Lower lobe of right lung (tissue), 2 donors: ENCODE data around the gene ENOX1. TPM values are rescaled to one million over a fixed set of nuclear protein-coding genes. Genes with fewer than 3 reads are reported as not detected.

Experiments used
- ATAC-seq, 2 donors: fragments of 200-7000 bp; cut with Tn5 transposase; one replicate each; pipeline ENCODE4 v1.9.1; 2020 to 2022; ENCODE audit warnings: mild to moderate bottlenecking in 2 of 2, moderate library complexity in 2 of 2
- DNase-seq: peaks from one replicate; pipeline ENCODE4 v3.0.0-alpha.2; 2020
- H3K27ac ChIP-seq: fragments of 200-600 bp; one replicate; pipeline ENCODE4 v1.8.0; 2022
- H3K27me3 ChIP-seq: fragments of 200-600 bp; one replicate; pipeline ENCODE4 v1.8.0; 2022; ENCODE audit warnings: low read depth
- H3K36me3 ChIP-seq: fragments of 200-600 bp; one replicate; pipeline ENCODE4 v1.8.0; 2022; ENCODE audit warnings: mild to moderate bottlenecking
- H3K4me1 ChIP-seq: fragments of 200-600 bp; one replicate; pipeline ENCODE4 v1.8.0; 2022
- H3K4me3 ChIP-seq: fragments of 200-600 bp; one replicate; pipeline ENCODE4 v1.8.0; 2022; ENCODE audit warnings: mild to moderate bottlenecking
- H3K9me3 ChIP-seq: fragments of 200-600 bp; one replicate; pipeline ENCODE4 v1.8.0; 2022
- intact Hi-C: fragments of 100-400 bp; cut with DNase I; formaldehyde crosslinking; loops from one replicate; pipeline ENCODE4 v1.11.0; 2022
- total RNA-seq: library from RNA; stranded (reverse); fragmentation: NEBNext Ultra II Directional; extraction: Animal tissue kit (Norgen Biotek cat#: 25700); gene quantifications from one replicate; pipeline ENCODE4 v1.2.1, GENCODE V29; 2021
- TF ChIP-seq, protein P1 (sequence below): fragments of 200-600 bp; IDR thresholded peaks from one replicate; pipeline ENCODE4 v1.8.0; 2022; ENCODE audit warnings: antibody characterized with exemption, mild to moderate bottlenecking
- donor health status: DM: no; HTN: yes; CAD: no; lungs with severe emphysema.

The ENOX1 gene
- total RNA-seq, 1 donor from 2014 or later, result 2.0 TPM

DNA sequence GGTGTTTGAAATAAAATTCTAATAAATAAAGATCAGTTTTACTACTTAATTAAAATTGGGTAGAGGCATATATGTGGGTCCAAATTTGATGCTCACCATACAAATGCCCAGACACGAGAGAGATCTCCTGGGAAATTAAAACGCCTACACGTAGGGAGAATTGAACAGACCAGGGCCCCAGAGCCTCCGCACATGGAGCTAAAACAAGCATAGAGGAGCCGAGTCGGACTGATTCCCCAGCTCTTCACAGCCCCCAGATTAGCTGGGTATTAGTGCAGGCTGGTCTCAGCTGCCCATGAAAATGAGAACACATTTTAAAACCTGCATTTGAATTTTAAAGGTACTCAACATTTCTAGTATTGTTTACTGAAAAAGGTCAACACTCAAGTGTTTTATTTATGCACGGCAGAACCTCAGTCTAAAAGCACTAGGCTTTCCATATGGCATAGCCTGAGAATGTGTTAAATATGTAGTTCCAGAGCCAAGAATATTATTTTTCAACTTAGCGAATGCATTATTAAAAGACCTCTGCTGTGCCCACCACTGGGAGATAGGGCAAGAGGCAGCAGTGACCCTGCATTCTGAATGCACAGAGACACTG, 344.8 kb downstream of the ENOX1 start:
- TF ChIP-seq, protein P1, sequence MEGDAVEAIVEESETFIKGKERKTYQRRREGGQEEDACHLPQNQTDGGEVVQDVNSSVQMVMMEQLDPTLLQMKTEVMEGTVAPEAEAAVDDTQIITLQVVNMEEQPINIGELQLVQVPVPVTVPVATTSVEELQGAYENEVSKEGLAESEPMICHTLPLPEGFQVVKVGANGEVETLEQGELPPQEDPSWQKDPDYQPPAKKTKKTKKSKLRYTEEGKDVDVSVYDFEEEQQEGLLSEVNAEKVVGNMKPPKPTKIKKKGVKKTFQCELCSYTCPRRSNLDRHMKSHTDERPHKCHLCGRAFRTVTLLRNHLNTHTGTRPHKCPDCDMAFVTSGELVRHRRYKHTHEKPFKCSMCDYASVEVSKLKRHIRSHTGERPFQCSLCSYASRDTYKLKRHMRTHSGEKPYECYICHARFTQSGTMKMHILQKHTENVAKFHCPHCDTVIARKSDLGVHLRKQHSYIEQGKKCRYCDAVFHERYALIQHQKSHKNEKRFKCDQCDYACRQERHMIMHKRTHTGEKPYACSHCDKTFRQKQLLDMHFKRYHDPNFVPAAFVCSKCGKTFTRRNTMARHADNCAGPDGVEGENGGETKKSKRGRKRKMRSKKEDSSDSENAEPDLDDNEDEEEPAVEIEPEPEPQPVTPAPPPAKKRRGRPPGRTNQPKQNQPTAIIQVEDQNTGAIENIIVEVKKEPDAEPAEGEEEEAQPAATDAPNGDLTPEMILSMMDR, result no peak
- no peak overlapping the region for H3K27ac ChIP-seq
- H3K4me1 ChIP-seq, result no peaks in the 10 kb centered on the region
- DNase-seq (no peak), ATAC-seq (no peak)
- H3K27me3 ChIP-seq, result no peaks in the 10 kb centered on the region
- no peaks in the 10 kb centered on the region for H3K9me3 ChIP-seq
- no peak overlapping the region for H3K4me3 ChIP-seq
- H3K36me3 ChIP-seq, result no peaks in the 10 kb centered on the region
- intact Hi-C loops, result no loop called here

DNA sequence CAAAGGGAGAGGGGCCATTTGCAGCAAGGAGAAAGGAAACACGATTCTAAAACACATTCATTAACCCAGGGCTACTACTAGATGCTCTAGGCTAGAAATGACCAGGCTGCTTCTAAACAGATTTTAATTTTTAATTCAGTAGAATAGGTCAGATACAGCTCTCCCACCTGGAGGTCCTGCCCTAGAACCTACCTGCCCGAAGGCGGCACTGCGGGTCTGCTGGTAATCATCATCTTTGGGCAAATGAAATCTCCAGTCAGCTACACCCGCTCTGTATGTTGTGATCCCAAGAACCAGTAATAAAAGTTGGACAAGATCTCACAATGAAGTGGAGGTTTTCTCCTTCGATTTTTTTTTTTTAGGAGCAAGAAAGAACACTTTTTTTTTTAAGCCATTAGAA, 345.3 kb downstream of the ENOX1 start:
- DNase-seq (no peak), ATAC-seq (no peak)
- TF ChIP-seq, protein P1, result no peak
- no peaks in the 10 kb centered on the region for H3K27me3 ChIP-seq
- H3K36me3 ChIP-seq, result no peaks in the 10 kb centered on the region
- intact Hi-C loops, result no loop called here
- no peaks in the 10 kb centered on the region for H3K9me3 ChIP-seq
- no peak overlapping the region for H3K27ac ChIP-seq
- no peaks in the 10 kb centered on the region for H3K4me1 ChIP-seq
- H3K4me3 ChIP-seq, result no peak overlapping the region

DNA sequence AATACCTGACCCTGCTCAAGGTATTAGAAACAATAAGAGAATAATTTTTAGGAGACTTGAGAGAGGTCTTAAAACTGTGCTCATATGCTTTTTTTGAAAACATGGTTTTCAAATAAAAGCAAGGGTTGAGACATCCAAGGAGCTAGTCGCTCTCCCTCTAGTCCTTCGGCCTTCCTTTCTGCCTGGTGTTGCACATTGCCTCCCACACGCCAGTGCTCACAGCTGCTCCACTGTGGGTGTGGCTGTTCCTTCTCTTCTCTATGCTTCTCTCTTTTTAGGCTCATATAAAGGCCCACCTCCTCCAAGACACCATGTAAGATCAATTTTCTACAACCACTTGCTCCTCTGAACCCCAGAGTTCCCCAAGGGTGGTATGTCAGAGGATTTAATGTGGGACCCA, 352.6 kb downstream of the ENOX1 start:
- intact Hi-C loops, result no loop called here
- Histone ChIP-seq H3K4me1 (no peaks in the 10 kb centered on the region), H3K36me3 (no peaks in the 10 kb centered on the region), H3K9me3 (no peaks in the 10 kb centered on the region), H3K27ac (no peak overlapping the region), H3K4me3 (no peak overlapping the region), H3K27me3 (no peaks in the 10 kb centered on the region)
- TF ChIP-seq, protein P1, result no peak
- ATAC-seq (no peak), DNase-seq (no peak)

- no peaks in the 10 kb centered on the region for H3K9me3 ChIP-seq
- TF ChIP-seq, protein P1, result no peak
- ATAC-seq, result no peak
These were observed 353.1 kb downstream of the ENOX1 start for GRCh38 chr13:43433691-43434141.

GRCh38 chr13:43432958-43433357, 353.8 kb downstream of the ENOX1 start:
- Histone ChIP-seq H3K27ac (no peak overlapping the region), H3K4me3 (no peak overlapping the region), H3K27me3 (no peaks in the 10 kb centered on the region), H3K36me3 (no peaks in the 10 kb centered on the region), H3K9me3 (no peaks in the 10 kb centered on the region), H3K4me1 (no peaks in the 10 kb centered on the region)
- intact Hi-C loops, result no loop called here
- ATAC-seq (no peak), DNase-seq (no peak)
- TF ChIP-seq, protein P1, result no peak

More at GRCh38 chr13:43433691-43434141, 353.1 kb downstream of the ENOX1 start:
- Histone ChIP-seq H3K27me3 (no peaks in the 10 kb centered on the region), H3K27ac (no peak overlapping the region), H3K4me3 (no peak overlapping the region), H3K36me3 (no peaks in the 10 kb centered on the region), H3K4me1 (no peaks in the 10 kb centered on the region)
- no peak for DNase-seq
- intact Hi-C loops, result no loop called here
